ENCODE measurements around the gene TDRD9.

Gene TDRD9

DNA sequence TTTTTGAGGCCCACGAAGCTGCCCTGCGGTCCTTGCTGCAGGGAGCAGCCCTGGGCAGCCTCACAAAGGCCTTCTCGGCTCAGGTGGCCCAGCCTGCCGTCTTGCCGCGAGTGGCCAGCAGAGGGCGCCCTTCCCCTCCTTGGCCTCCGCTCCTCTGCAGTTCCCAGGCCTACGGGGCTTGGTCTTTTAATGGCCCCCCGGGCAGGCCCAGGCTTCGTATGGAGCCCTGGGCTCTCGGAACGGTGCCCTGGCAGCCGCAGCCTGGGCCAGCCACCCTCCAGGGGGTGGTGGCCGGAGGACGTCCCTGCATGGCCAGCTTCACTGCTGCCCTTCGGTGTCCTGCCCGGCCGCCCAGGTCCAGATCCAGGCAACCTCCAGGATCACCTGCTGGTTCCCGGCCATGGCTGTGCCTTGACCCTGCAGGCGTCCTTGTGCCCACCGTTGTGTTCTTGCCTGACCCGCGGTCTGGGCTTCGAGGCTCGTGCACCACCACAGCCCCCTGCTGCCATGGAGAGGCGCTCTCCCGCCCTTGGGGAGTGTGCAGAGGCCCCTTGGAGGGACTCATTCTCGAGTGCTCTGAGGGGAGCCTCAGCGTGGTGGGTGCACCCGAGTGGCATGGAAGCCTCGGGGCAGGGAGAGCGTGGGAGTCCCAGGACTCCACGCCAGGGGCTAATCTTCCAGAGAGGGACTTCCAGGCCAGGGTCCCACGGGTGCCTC, 166.6 kb downstream of the TDRD9 start:
- peaks cover 40% of the 10 kb centered on the region for H3K4me1 ChIP-seq (ENCODE audit: control insufficient read depth, insufficient read depth, low read length)
- H3K9me3 ChIP-seq (ENCODE audit: control insufficient read depth, low read length) = no peaks in the 10 kb centered on the region
- H3K36me3 ChIP-seq (ENCODE audit: control insufficient read depth, insufficient read depth, low read length) = no peaks in the 10 kb centered on the region
- no peak overlapping the region for H3K4me3 ChIP-seq (ENCODE audit: low read length)
- H3K9ac ChIP-seq (ENCODE audit: low read length) = no peak overlapping the region
- H3K27me3 ChIP-seq (ENCODE audit: control insufficient read depth, insufficient read depth, low read length) = peaks cover 13% of the 10 kb centered on the region

DNA sequence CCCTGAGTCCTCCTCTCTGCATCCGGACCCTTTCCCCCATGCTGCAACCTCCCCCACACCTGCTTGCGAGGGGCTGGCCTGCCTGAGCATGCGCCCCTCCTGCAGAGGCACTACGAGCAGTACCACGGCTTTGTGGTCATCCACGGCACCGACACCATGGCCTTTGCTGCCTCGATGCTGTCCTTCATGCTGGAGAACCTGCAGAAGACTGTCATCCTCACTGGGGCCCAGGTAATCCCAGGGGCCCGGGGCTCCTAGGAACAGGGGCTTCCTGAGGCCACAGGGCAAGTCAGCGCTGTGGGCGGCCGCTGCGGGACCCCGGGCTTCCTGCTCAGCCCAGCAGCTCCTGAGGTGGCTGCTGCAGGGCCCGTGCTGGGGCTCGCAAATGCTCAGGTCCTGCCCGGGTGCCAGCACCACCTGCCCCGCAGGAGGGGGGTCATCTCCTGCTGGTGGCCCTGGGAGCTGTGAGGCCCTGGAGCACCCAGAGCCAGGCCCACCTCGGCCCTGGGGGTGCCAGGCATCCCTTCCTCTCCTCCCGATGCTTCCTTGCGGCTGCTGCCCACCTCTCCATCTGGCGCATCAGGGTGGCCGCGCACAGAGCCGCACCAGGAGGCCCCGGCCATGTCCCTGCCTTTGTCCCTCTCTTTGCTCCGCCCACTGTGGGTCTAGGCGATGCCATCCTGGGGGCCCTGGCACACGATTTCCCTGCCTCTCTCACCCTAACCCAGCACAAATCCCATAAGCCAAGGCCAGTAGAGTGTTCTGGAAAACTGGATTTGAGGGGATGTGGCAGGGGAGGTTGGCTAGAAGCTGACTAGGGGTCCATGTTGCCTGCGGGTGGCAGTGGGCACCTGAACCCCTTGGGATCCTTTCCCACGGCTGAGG, 167.4 kb downstream of the TDRD9 start:
- Histone ChIP-seq H3K4me3 (ENCODE audit: low read length) (no peak overlapping the region), H3K9me3 (ENCODE audit: control insufficient read depth, low read length) (no peaks in the 10 kb centered on the region), H3K9ac (ENCODE audit: low read length) (no peak overlapping the region)

DNA sequence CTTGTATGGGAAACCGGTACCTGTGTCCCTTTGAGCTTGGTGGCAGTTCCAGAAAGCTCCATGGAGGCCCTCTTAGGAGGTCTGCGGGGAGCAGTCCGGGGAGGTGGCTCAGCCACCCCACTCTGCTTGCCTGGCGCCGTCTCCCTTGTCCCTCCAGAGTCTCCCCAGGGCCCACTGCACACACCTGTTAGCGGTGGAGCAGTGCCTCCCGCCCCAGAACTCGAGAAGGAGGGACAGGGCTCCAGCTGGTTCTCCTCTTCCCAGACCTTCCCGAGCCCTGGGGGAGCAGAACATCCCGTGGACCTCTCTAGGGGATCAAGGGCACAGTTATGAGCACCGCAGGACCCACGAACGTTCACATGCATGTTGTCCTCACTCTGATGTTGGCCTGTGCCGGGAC, 168.1 kb downstream of the TDRD9 start:
- Histone ChIP-seq H3K27me3 (ENCODE audit: control insufficient read depth, insufficient read depth, low read length) (peaks cover 13% of the 10 kb centered on the region), H3K9me3 (ENCODE audit: control insufficient read depth, low read length) (no peaks in the 10 kb centered on the region), H3K4me3 (ENCODE audit: low read length) (no peak overlapping the region), H3K4me1 (ENCODE audit: control insufficient read depth, insufficient read depth, low read length) (peaks cover 50% of the 10 kb centered on the region), H3K9ac (ENCODE audit: low read length) (no peak overlapping the region), H3K36me3 (ENCODE audit: control insufficient read depth, insufficient read depth, low read length) (no peaks in the 10 kb centered on the region)

More for the DNA sequence above, 167.4 kb downstream of the TDRD9 start:
- H3K4me1 ChIP-seq (ENCODE audit: control insufficient read depth, insufficient read depth, low read length) = peaks cover 48% of the 10 kb centered on the region
- no peaks in the 10 kb centered on the region for H3K36me3 ChIP-seq (ENCODE audit: control insufficient read depth, insufficient read depth, low read length)
- peaks cover 13% of the 10 kb centered on the region for H3K27me3 ChIP-seq (ENCODE audit: control insufficient read depth, insufficient read depth, low read length)

DNA sequence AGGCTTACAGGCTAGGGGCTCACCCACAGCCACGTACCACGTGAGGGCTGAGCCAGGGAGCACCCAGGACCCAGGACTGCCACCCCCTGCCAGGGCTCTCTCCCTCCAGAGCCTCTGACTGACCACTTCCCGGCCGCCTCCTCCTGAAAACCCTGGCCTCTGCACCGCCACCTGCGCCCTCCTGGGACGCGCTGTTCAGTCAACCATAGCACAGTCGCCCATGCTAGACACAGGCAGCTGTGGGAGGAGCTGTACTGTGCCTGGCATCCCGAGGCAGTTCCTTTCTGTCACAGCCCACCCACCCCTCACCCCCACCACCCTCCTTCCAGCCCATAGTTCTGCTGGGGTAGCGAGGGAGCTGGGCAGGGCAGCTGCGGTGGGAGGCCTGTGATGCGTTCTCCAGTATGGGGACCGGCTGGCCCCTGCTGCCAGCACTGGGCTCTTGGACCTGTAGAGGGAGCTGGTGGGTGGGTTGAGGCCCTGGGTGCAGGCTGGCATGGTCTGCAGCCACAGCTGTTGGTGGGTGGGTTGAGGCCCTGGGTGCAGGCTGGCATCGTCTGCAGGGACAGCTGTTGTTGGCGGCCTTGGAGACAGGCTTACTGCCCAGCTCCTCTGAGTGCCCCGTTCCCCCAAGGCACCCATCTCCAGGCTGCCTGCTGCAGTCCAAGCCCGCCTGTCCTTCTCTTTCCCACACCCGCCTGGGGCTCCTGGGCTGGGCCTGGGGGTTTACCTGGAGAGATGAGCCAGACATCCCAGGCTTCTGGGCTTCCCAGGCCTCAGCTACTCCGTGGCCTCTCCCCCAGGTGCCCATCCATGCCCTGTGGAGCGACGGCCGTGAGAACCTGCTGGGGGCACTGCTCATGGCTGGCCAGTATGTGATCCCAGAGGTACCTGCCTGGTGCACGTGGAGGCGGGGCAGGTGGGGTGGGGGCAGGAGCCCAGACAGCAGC, 168.8 kb downstream of the TDRD9 start:
- Histone ChIP-seq H3K36me3 (ENCODE audit: control insufficient read depth, insufficient read depth, low read length) (no peaks in the 10 kb centered on the region), H3K4me3 (ENCODE audit: low read length) (no peak overlapping the region), H3K9me3 (ENCODE audit: control insufficient read depth, low read length) (no peaks in the 10 kb centered on the region), H3K27me3 (ENCODE audit: control insufficient read depth, insufficient read depth, low read length) (peaks cover 13% of the 10 kb centered on the region), H3K9ac (ENCODE audit: low read length) (no peak overlapping the region), H3K4me1 (ENCODE audit: control insufficient read depth, insufficient read depth, low read length) (peaks cover 53% of the 10 kb centered on the region)

DNA sequence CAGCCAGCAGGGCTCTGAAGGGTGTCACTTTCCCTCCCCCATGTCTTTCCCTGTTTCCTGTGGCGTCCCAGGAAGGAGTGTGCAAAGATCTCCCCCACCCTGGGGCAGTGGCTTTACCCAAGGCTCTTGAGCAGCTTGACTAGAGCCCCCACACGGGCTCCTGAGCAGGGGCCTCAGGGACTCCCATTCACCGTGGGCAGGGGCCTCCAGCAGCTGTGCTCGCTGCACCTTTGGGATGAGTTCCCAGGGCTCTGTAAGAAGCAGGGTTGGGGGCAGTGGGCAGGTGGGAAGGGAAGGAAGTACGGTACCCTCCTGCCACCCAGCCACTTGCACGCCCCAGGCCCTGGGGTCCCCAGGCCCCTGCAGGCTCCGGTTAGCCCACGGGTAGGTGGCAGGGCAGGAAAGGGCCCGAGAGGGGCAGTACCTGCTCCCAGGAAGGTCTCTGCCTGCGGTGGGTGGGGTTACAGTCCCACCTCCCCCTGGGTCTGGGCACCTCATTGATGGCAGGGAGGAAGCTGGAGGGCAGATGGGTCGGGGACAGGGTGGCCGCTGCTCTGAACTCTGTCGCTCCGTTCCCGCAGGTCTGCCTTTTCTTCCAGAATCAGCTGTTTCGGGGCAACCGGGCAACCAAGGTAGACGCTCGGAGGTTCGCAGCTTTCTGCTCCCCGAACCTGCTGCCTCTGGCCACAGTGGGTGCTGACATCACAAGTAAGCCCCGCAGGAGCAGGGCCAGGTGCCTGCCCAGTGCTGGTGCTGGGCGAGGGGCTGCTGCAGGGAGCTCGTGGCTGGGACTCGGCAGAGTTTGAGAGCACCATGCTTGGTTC, 170.2 kb downstream of the TDRD9 start:
- H3K9ac ChIP-seq (ENCODE audit: low read length) = no peak overlapping the region
- H3K36me3 ChIP-seq (ENCODE audit: control insufficient read depth, insufficient read depth, low read length) = no peaks in the 10 kb centered on the region
- peaks cover 13% of the 10 kb centered on the region for H3K27me3 ChIP-seq (ENCODE audit: control insufficient read depth, insufficient read depth, low read length)
- H3K9me3 ChIP-seq (ENCODE audit: control insufficient read depth, low read length) = no peaks in the 10 kb centered on the region
- peaks cover 55% of the 10 kb centered on the region for H3K4me1 ChIP-seq (ENCODE audit: control insufficient read depth, insufficient read depth, low read length)
- no peak overlapping the region for H3K4me3 ChIP-seq (ENCODE audit: low read length)

DNA sequence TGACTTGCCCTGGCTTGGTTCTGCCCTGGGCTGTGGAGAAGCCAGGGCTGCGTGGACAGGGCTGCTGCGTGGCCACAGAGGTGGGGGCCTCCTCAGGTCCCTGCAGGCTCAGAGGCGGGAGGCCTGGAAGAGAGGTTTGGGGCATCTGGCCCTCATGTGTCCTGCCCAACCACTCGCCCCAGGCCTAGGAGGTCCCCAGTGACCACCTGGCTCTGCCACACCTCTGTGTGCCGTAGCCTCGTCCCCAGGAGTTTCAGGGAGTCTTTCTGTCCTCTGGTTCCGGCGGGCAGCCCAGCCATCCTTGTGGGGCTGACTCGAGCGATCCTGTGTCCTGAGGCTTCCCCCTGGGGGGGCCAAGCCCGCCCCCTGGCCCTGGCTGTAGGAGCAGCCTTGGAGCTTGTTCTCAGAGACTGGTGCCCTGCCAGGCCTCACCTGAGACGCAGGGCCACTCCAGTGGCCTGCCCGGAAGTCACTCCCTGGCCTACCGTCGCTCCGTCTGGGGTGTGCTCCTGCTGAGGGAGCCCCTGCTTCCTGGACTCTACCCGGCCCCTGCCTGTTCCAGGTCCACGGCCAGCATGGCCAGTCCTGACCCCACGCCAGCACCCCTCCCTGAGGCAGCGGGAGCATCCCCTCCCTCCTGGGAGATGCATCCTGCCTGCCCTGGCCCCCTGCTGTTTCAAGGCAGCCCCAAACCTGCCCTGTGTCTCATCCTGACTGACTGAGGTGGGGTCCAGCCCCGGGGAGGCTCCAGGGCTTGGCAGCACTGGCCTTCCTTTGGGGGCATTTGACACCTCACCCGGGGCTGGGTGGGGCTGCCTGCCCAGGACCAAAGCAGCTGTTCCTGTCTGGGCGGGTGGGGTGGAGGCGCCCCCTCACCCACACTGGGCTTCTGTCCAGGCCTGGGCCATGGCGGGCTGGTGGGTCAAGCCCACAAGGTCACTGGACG, 171.1 kb downstream of the TDRD9 start:
- H3K36me3 ChIP-seq (ENCODE audit: control insufficient read depth, insufficient read depth, low read length) = no peaks in the 10 kb centered on the region
- no peak overlapping the region for H3K4me3 ChIP-seq (ENCODE audit: low read length)
- no peaks in the 10 kb centered on the region for H3K9me3 ChIP-seq (ENCODE audit: control insufficient read depth, low read length)
- no peak overlapping the region for H3K9ac ChIP-seq (ENCODE audit: low read length)
- peaks cover 13% of the 10 kb centered on the region for H3K27me3 ChIP-seq (ENCODE audit: control insufficient read depth, insufficient read depth, low read length)
- peaks cover 57% of the 10 kb centered on the region for H3K4me1 ChIP-seq (ENCODE audit: control insufficient read depth, insufficient read depth, low read length)

DNA sequence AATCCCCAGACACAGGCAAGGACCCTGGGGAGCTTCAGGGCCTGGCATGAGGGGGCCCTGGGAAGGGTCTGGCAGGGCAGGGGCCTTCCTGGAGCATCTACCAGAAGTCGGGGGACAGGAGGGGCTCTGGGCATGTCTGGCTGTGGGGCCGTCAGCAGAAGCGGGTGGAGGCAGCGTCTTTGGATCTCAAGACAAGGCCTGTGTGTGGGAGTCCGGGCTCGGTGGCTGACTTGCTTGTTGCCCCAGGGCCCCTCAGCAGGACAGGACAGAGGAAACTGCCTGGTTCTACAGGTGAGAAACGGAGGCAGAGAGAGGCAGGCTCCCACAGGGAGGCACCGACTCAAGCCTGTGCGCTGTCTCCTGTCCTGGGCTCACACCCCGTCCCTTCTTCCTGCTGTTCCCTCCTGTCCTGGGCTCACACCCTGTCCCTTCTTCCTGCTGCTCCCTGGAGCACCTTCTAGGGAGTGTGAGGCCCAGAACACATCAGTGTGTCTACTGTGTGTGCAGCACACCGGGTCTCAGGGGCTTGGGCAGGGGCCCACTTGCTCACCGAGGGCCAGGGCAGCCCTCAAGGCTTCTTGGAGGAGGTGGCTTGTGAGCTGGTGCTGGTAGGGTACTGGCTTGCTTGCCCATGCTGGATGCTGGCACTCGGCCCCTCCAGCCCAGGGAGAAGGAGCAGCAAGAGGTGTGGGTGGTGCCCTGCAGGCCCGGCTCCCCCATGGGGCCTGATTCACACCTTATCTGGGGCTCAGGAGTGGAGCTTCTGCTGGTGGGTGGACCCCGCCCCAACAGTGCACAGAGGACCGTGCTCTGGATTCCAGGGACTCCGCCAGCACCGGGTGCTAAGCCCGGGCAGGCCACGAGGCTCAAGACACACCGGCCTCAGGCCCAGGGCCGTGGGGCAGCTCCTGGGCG, 172.2 kb downstream of the TDRD9 start:
- Histone ChIP-seq H3K4me3 (ENCODE audit: low read length) (no peak overlapping the region), H3K27me3 (ENCODE audit: control insufficient read depth, insufficient read depth, low read length) (peaks cover 7% of the 10 kb centered on the region), H3K36me3 (ENCODE audit: control insufficient read depth, insufficient read depth, low read length) (no peaks in the 10 kb centered on the region), H3K4me1 (ENCODE audit: control insufficient read depth, insufficient read depth, low read length) (peaks cover 58% of the 10 kb centered on the region), H3K9me3 (ENCODE audit: control insufficient read depth, low read length) (no peaks in the 10 kb centered on the region), H3K9ac (ENCODE audit: low read length) (no peak overlapping the region)

DNA sequence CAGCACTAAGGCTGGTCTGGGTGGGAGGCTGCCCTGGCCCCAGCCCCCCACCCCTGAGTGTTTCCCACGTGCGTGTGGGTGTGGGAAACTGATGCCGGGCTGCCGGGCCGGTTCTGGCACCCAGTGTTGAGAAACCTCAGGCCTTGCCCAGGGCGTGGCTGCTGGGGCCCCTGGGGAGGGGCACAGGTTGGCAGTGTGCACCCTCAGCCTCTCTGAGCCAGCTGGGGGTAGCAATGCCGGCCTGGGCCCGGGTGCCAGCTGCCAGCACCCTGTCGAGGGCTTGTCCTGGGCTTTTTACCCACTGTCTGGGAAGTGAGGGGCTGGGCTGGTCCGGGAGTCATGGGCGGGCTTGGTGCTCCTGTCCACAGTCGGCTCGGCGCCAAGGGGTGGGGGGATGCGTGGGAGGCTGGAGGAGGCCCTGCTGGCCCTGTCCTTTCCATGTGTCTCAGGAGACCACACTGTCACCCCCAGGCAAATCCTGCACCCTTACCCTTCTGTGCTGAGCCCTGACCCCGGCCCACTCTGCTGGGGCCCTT, 172.9 kb downstream of the TDRD9 start:
- Histone ChIP-seq H3K9ac (ENCODE audit: low read length) (no peak overlapping the region), H3K4me1 (ENCODE audit: control insufficient read depth, insufficient read depth, low read length) (peaks cover 66% of the 10 kb centered on the region)

DNA sequence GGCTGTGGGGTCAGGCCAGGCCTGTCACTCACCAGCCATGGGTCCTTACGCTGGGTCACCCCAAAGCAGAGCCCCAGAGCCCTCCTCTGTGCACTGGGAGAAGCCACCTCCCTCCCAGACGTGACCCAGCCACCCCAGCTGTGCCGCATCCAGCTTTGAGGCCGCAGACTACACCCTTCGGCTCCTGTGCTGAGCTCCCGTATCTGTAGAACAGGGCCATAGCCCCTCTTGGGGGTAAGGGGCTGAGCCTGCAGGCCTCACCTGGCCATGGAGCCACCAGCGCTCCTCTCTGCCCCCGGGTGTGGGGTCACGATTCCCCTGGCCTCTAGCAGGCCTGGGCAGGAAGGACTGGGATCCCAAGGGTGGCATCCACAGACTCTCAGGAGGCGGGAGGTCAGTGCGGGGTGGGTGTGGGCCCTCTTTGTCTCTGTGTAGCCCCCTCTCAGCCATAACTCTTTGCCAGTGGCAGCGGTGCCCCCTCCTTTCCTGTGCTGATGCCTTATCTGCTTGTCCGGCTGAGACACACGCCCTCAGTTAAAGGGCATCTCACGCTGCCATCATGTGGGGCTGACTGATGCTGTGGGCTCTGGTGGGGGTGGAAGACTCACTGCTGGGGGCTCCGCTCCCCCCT, 173.5 kb downstream of the TDRD9 start:
- no peaks in the 10 kb centered on the region for H3K36me3 ChIP-seq (ENCODE audit: control insufficient read depth, insufficient read depth, low read length)
- no peaks in the 10 kb centered on the region for H3K27me3 ChIP-seq (ENCODE audit: control insufficient read depth, insufficient read depth, low read length)
- H3K9me3 ChIP-seq (ENCODE audit: control insufficient read depth, low read length) = no peaks in the 10 kb centered on the region
- H3K9ac ChIP-seq (ENCODE audit: low read length) = no peak overlapping the region
- peaks cover 72% of the 10 kb centered on the region for H3K4me1 ChIP-seq (ENCODE audit: control insufficient read depth, insufficient read depth, low read length)
- no peak overlapping the region for H3K4me3 ChIP-seq (ENCODE audit: low read length)

More for the DNA sequence above, 172.9 kb downstream of the TDRD9 start:
- Histone ChIP-seq H3K4me3 (ENCODE audit: low read length) (no peak overlapping the region), H3K9me3 (ENCODE audit: control insufficient read depth, low read length) (no peaks in the 10 kb centered on the region), H3K36me3 (ENCODE audit: control insufficient read depth, insufficient read depth, low read length) (no peaks in the 10 kb centered on the region), H3K27me3 (ENCODE audit: control insufficient read depth, insufficient read depth, low read length) (peaks cover 3% of the 10 kb centered on the region)
